CD4-positive, alpha-beta T cell treated with Interleukin-15 for 4 hours (primary cell): Measurements from ENCODE around the gene ARHGAP10.

Source experiments
- DNase-seq: peaks from one replicate; pipeline ENCODE4 v3.0.0-alpha.2; 2020; ENCODE audit warnings: low spot score

The ARHGAP10 gene, protein sequence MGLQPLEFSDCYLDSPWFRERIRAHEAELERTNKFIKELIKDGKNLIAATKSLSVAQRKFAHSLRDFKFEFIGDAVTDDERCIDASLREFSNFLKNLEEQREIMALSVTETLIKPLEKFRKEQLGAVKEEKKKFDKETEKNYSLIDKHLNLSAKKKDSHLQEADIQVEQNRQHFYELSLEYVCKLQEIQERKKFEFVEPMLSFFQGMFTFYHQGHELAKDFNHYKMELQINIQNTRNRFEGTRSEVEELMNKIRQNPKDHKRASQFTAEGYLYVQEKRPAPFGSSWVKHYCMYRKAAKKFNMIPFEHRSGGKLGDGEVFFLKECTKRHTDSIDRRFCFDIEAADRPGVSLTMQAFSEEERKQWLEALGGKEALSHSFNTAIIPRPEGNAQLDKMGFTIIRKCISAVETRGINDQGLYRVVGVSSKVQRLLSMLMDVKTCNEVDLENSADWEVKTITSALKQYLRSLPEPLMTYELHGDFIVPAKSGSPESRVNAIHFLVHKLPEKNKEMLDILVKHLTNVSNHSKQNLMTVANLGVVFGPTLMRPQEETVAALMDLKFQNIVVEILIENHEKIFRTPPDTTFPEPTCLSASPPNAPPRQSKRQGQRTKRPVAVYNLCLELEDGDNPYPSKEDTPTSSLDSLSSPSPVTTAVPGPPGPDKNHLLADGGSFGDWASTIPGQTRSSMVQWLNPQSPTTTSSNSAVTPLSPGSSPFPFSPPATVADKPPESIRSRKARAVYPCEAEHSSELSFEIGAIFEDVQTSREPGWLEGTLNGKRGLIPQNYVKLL

DNA sequence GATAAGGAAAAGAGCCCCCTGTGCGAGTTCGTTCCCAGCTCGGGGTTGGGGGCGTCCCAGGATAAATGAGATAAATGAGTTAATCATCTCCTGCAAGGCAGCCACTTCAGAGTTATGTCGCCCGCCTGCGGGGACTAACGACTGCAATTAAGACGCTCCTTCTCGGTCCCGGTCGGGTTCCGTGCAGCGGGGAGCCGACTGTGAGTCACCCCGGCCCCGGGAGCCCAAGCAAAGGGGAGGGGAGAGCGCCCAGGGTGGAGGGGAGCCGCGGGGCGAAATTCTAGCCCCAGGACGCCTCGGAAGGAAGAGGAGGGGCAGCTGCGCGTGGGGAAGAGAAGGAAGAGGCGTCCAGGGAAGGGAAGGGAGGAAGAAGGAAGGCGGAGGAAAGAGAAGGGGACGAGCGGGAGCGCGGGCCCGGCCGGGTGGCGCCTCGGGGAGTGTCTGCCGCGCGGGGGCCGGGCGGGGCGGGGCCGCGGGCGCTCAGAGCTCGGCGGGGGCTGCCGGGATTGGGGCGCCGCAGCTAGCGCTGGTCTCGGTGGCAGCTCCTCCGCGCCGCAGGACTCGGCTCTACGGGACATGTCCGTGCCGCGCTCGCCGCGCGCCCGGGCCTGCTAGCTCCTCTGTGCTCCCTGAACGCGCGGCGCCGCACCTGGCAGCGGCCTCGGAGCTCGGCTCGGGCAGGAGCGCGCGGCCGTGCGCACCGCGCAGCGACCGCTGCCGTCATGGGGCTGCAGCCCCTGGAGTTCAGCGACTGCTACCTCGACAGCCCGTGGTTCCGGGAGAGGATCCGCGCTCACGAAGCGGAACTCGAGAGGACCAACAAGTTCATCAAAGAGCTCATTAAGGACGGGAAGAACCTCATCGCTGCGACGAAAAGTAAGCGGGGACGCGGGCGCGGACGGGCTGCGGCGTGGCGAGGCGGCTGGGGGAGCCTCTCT lies at the start of gene ARHGAP10:
Gene ARHGAP10, plus strand, starts transcription at position 509 of the 938 bp plus-strand sequence. Its CDS starts 214 bp downstream, at position 723.
- peak; percentile 69 for DNase-seq

DNA sequence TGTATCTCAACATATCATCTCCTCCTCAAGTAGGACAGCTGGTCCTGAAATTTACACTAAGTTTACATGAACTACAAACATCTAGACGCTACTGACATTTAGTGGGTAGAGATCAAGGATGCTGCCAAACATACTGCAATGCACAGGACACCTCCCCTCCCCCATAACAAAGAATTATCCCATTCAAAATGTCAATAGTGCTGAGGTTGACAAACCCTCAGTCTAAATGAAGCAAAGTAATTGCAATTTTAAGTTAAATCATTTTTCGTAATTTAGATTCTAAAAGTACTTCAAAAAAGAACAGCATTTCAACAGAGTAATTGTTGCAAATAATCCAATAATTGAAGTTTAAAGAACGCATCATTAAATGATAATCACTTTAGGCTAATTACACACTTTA lies 49.1 kb upstream of the ARHGAP10 start:
- no peak for DNase-seq

DNA sequence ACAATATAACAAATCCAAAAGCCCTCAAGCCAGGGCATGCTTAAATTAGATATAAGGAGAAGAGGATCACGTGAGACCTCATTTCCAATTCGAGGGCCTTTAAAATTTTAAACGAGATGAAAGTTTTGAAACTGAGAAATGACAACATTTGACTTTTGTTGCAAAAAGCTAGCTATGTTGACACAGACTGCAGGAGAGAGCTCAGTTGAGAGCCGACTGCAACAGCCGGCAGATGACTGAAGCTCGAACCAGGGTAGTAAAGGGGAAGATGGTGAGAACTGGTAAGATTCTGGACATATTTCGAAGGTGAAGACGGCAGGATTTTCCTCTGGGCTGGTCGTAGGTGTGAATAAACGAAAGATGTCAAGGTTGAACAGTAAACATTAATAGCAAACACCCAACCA lies 48.7 kb upstream of the ARHGAP10 start:
- DNase-seq: peak; percentile 6

DNA sequence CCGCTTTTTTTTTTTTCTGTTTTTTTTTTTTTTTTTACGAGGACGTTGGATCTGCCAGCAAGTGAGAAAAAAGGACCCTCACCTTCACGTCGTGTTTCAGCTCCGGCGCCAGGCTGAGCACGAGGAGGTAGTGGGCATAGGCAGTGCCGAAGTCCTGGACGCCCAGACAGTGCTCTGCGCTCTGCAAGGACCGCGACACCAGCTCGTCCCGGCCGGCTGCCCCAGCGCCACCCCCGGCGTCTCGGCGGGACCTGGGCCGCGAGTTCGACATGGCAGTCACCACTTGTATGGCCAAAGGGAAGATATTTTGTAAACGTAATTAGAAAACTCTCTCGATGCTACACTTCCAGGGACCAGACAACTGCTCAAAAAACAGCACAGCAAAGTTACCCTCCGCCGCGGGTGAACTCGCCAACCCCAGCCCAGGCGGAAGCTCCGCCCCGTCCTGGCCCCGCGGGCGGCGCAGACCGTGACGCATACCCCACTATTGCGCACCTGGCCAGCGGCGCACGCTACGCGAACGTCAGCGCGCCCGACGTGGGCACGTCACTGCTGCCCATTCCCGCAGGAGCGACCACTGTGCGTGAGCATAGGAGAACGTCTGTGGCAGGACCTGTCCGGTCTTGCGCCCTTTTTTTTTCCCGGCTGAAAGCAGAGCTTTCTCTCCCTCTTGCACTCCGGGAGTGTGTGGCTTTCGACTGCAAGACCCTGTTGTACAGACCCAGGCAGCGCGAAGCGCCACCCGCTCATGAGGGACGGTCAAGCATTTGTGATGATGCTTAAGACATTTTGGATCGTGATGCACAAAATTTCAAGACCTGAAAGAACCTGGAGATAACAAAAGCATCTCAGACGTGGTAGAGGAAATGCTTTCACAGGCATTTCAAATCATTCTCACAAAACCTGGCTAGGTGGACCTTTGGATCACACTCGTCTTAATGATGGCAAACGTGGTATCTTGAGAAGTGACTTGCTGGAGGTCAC lies 47.9 kb upstream of the ARHGAP10 start, which contains the start of gene PRMT9:
Gene PRMT9, minus strand, starts transcription at position 447 of the 984 bp plus-strand sequence. Its CDS starts 176 bp downstream, at position 271.
- peak; percentile 82 for DNase-seq

DNA sequence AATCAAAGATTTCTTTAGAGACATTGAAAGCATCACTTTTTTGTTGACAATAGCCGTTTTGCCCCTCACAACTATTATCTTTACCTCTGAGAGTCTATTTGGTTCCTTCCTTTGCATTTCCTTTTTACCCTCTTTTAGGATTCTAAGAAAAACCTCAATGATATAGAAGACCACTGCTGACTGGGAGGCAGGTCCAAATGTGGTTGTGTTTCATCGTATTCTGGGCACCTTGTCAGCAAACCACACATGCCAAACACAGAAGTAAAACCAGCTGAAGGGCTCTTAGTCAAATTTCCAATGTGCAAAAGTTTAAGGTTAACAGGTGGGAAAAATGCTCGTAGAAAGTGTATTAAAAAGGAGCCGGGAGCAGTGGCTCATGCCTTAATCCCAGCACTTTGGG lies 42.8 kb upstream of the ARHGAP10 start:
- peak; percentile 28 for DNase-seq

DNA sequence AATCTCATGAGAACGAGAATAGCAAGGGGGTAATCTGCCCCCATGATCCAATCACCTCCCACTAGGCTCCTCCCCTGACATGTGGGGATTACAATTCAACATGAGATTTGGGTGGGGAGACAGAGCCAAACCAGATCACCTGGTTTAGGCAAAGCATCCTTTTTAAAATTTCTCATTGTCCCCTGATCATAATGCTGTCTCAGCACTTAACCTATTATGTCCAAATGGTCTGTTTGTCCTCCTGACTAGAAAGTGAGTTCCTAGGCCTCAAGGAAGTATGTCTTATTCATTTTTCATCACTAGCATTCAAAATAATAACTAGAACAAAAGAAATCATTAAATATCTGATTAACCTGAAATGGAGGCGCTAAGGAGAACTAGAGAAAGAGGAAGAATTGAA lies 40.1 kb upstream of the ARHGAP10 start:
- no peak for DNase-seq

DNA sequence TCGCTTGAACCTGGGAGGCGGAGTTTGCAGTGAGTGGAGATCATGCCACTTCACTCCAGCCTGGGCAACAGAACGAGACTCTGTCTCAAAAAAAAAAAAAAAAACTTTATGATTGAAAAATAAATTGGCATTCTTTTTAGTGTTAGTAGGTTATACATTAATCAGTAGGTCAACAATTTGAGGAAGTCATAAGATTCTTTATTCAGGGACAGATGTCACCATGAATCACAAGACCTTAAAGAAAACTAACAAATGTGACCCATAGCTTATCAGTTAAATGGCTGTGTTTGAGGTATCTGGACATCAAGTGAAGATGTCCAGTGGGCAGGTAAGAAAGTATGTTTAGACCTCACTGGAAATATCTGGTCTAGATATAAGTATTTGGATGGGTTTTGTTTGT lies 38.7 kb upstream of the ARHGAP10 start:
- no peak for DNase-seq

DNA sequence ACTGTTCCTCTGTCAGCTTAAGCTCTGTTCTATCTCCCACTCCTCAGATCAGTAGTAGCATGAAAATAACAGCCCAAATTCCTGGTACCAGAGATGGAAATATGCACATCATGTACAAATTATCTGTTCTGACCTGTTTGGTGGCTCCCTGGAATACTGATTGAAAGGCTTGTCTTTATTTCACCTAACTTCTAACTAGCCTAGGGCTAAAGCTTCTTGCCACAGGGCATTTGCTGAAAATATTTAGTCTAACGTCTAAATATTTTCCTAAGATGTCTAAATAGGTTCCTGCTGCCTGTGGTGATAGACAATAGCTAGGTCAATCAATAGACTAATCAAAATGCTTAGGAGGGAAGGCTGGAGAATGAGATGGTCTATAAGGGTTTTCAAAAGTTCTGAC lies 35.0 kb upstream of the ARHGAP10 start:
- no peak for DNase-seq

DNA sequence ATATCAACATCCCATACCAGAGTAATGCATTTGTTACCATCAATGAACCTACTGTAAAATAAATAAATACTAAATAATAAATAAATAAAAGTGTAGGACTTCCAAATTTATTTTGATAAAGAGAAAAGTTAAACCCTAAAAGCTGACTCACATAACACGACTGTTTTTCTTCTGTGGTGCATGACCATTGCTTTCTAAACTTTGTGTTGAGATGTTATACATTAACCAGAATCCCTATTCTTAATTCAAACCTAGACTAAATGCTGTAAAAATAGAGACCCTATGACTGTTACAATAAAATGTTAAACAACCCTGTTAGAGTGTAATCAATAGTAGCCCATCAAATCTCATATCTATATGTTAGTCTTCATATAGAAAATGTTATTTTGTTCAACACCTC lies 27.0 kb upstream of the ARHGAP10 start:
- no peak for DNase-seq

DNA sequence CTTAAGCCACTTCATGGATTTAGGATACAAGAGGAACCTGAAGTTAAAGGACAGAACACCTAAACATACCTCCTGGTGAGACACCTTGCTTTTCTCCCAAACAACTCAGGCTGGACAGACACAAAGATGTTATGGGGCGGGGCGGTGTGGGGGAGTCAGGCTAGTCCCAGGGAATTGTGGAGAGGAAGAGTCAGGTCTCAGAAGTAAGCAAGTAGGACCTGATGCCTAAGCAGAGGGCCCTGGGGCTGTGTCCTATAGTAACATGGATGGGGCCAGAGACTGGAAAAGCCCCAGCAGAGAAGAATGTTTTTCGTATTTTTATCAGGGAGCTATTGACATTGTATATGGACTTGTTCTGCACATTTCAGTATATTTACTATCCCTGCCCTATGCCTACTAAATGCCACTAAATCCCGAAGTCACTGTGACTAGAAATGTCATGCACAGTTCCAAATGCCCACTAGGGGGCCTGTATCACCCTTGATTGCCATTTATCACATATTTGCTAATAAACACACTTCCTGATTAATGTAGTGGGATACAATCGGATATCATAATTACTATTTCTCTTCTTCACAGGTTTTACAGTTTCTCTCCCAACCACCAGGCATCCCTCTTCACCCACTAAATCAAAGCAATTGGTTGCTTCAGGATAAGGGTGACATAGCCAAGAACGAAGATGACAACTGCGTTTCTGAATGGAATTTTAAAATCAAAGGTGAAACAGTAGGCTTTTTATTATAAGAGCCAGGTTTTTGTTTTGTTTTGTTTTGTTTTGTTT lies 23.8 kb upstream of the ARHGAP10 start:
- DNase-seq: peak; percentile 68

DNA sequence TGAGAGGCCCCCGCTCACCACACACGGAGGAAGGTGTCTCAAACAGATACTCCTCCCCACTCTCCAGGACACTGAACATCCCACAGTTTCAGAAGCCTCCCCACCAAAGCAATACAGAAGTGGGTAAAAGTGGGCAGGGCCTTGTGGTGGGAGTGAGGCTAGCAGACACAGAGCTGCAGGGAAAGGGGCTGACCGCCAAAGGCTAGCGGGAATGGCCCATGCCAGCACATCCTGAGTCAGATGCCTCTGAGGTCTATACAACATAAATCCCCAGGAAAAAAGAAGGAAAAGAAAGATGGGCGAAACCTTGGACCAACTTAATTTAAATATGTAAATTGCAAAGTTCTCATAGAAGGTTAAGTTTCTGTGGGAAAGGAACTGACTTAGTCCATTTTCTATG lies 21.9 kb upstream of the ARHGAP10 start:
- DNase-seq: no peak

DNA sequence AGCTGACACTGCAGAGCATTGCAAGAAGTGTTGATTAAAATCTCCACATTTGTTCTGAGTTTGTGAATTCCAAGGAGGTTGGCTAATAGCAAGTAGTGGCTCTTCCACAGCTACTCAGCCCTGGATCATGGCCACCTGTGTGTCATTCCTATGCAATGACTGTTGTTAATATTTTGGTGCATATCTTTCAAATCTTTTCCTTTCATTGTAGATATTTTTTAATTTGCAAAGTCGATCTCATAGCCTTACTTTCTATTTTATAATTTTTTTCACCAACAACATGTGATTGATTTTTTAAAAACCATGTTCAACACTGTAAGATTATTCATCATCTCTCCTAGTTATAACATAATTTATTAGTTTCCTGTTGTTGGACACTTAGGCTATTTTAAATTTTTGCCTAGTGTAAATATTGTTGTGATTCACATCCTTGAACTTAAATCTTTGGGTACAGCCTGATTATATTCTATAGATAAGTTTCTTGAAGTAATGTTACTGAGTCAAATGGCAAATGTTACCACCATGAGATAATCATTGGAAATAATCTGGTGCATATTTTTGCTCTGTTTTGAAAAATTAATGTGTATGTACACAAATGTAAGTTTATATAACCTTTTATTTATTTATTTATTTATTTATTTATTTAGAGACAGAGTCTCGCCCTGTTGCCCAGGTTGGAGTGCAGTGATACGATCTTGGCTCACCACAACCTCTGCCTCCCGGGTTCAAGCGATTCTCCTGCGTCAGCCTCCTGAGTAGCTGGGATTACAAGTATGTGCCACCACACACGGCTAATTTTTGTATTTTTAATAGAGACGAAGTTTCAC lies 17.1 kb upstream of the ARHGAP10 start:
- no peak for DNase-seq

DNA sequence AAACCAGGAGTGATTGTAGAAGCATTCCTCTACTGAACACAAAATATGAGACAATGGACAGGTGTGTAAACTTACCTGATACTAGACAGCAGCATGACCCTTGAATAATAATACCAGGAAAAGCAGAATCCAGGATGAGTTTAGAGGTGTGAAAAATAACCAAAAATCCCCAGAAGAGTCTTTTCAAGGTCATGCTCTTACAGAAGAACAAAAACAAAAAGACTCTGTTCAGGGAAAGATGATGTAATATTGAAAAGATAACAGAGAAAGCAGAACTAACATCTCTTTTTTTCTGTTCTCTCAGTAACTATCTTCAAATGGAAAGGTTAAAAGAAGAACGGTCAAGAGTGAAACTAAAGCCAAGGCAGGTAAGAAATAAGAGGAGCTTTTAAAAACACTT lies 14.0 kb upstream of the ARHGAP10 start:
- no peak for DNase-seq

DNA sequence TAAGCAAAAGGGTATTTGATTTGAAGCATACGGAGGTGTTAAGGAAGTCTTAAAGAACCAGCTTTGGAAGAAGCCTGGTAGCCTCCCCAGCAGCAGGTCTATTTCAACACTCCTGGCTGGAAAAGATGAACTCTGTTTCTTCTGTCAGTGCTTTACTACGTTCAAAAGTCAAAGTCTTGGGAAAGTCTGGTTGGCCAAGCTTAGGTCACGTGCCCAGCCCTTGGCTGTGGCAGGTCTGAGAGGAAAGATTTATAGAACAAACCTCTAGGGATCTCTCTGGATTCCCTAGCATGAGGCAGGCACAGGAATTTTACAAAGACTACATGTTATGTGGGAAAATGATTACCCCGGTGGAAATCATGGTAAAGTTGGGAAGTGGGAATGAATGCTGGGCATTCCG lies 8.6 kb upstream of the ARHGAP10 start:
- no peak for DNase-seq

DNA sequence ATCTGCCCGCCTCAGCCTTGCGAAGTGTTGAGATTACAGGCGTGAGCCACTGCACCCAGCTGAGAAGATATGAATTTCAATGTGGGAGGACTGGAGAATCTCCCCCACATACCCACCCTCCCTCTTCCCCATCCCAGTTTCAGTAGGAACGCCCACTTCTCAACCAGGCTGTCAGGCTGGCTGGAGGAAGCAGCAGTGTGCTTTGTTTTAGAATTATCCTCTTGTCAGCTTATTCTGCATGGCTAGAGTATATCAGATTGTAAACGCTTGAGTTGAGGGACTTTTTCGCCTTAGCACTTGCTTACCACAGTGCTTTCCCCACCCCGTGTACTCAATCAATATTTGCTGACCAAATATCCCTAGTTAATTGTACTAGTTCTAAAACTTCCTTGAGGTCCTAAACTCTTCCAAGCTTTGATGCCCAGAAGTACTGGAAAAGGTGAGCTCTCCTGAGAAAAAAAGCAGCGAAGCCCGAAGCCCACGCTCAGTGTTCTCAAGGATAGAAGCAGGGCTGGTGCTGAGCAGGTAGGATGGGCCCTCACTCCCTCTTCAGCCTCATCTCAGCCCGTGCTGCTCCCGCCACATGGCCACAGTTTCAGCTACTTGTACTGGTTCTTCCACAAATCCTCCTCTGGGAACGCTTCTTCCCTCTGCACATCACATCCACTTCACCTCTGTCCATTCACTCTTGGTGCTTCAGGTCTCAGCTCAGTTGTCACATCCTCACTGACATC lies 7.3 kb upstream of the ARHGAP10 start:
- DNase-seq: no peak

DNA sequence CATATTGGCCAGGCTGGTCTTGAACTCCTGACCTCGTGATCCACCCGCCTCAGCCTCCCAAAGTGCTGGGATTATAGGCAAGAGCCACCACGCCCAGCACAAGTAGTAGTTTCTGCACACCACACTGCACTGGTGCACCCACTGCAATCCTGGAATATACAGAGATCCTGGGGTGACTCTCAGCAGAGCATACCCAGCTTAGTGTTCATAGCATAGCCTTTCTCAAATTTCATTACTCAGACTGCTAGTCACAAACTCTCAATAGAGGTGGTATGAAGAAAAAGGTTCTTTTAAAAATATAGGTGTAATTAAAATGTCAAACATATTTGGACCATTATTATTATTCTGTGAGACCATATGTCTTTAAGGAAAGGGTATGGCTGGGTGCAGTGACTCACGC lies 6.2 kb upstream of the ARHGAP10 start:
- DNase-seq: no peak

DNA sequence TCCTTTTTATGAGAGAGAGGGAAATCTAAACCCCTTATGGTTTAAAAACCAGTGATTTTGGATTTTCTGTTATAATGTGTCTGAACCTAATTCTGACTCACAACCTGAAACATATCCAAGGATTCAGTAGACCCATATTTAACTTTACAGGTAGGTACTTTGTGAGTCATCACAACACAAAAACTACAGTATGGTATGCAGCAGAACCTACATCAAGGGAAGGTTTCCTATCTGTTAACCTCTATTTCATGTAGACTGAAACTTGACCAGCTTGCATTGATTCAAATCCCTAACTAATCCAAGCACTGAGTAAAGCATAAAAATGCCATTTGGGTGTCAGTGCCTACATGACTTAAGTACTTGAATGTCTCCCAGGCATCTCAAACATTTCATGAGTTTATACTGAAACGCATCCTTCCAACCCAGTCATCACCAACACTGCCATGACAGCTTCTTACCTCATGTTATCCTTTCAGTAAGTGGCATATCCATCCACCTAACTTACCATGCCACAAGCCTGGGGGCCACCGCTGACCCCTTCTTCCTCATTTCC lies 4.3 kb upstream of the ARHGAP10 start:
- DNase-seq: no peak

DNA sequence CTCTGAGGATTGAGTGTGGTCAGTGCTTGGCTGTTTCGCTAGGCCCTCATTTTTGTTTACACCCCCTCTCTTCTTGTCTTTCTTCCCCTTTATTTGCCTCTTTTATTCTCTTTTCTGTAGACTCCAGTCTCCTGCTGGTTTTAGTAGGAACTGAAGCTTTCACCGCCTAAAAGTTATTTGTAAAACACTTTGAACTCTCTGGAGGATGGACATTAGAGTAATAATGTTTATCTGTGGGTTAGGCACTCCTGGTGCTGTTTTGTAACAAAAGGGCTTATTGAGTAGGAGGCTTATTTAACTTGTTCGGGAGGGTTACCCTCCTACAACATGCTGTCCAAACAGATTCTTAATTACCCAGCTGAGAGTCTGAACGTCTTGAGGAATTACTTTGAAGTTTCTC lies 1.6 kb upstream of the ARHGAP10 start:
- DNase-seq: no peak
